C4-2B (cell line): ENCODE measurements around the gene UAP1L1.

Experiments
- CTCF ChIP-seq: fragments of 450-650 bp; conservative IDR thresholded peaks from 2 replicates; pipeline ENCODE4 v1.5.1; 2017; ENCODE audit warnings: mild to moderate bottlenecking
- ZFX ChIP-seq: fragments of 450-650 bp; IDR thresholded peaks from 2 replicates; pipeline ENCODE4 v1.6.1; 2017

GRCh38 chr9:137046088-137046787, 31.1 kb upstream of the UAP1L1 start, which contains the start of gene NPDC1:
- TF ChIP-seq CTCF (peak; percentile 98), ZFX (no peak; the same call in 1 of the 2 replicates)
